Measurements from ENCODE around the gene YARS1.

YARS1 gene
- 122 to 675 (median 463) reads per million in 9 experiments for total RNA-seq

DNA sequence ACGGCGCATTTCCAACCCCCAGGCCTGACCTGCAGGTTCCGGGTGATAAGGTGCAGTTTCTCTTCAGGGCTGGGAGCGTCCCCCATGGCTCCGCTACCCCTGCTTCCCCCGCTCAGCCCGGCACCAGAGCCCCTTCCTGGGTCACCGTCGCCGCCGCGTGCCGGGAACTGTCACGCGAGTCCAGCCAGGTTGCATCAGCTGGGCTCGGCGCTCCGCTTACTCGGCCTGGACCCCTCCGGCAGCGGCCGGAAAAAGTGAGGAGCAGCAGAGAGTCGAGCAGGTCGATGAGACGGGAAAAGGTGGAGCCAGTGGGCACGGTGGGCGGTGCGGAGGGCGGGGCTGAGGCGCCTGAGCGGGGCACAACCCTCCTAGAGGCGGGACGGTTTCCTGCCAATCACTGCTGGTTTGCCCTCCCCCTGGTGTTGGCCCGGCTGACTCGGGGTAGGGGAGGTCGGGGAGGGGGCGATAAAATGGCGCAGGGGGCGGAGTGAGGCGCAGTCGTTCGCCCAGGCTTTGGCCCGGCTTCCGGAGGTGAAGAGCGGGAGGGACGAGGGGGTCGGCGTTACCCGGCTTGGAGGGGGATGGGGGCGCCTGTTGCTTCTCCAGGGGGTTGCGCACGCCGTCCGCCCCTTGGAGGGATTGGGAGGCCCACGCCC, at the start of gene YARS1, which contains the start of gene S100PBP:
Gene YARS1 (minus strand): TSS at position 200 of the 656 bp plus-strand sequence. CDS start 114 bp downstream, at position 86.
Gene S100PBP (plus strand): TSS at position 495 of the 656 bp plus-strand sequence. CDS start 8,447 bp downstream, outside the sequence.
- H3K4me3 Mint-ChIP-seq: peak within 1 kb of the TSS; percentile 86 to 95
- H3K36me3 Mint-ChIP-seq (ENCODE audit: insufficient read depth): peaks cover 15% of the 10 kb centered on the region
- DNase-seq (peak; percentile 99 to 100 (median 100)), ATAC-seq (replicated peaks) (peak; percentile 89)
- no peaks in the 10 kb centered on the region for H3K27me3 Mint-ChIP-seq
- peaks cover 38 to 59% of the 10 kb centered on the region in 2 donors for H3K4me1 Mint-ChIP-seq (ENCODE audit: low read depth in 2 of 2)
- no peaks in the 10 kb centered on the region for H3K9me3 Mint-ChIP-seq
- peak within 1 kb of the TSS; percentile 47 to 95 for H3K27ac Mint-ChIP-seq

GRCh38 chr1:32865639-32866405, 48.7 kb upstream of the YARS1 start:
- H3K36me3 Mint-ChIP-seq (ENCODE audit: insufficient read depth): peaks cover 10% of the 10 kb centered on the region
- H3K9me3 Mint-ChIP-seq: no peaks in the 10 kb centered on the region
- no peak overlapping the region for H3K4me3 Mint-ChIP-seq
- peaks cover 14 to 19% of the 10 kb centered on the region in 2 donors for H3K27me3 Mint-ChIP-seq
- H3K4me1 Mint-ChIP-seq (ENCODE audit: low read depth in 2 of 2): peaks cover 16 to 18% of the 10 kb centered on the region in 2 donors
- DNase-seq (no peak), ATAC-seq (replicated peaks) (no peak)
- peak overlapping the region in 1 of 2 donors; percentile 1 for H3K27ac Mint-ChIP-seq

DNA sequence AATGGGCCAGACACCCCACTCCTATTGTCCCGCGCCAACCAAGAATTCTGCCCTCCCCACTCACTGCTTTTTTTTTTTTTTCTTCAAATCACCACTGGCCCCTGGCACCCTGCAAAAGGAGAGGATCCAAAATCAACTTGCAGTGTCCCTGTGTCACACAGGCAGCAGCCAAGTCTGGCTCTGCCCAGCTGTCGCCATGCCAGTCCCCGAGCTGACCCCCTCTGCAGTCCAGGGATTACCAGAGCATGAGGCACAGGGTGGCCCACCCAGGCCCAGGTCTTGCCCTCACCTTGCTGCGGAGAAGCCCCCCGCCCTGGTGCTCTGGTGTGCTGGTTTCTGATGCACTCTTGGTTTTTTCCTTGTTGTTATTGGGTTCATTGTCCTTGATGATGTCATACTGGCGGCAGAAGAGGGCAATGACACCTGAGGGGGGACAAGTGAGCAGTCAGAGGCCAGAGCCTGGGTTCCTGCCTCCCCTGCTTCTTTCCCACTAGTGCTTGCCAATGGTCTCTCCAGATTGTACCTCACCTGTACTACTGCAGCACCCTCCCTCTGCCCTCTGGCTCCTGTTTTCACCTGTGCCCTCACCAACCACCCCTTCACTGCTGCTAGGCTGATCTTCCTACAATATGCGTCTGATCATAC, 47.3 kb upstream of the YARS1 start:
- H3K36me3 Mint-ChIP-seq (ENCODE audit: insufficient read depth): peaks cover 10% of the 10 kb centered on the region
- H3K27me3 Mint-ChIP-seq: peaks cover 6 to 9% of the 10 kb centered on the region in 2 donors
- ATAC-seq (replicated peaks) (no peak), DNase-seq (no peak)
- H3K27ac Mint-ChIP-seq: peak overlapping the region in 1 of 2 donors; percentile 72
- H3K9me3 Mint-ChIP-seq: no peaks in the 10 kb centered on the region
- peaks cover 10 to 11% of the 10 kb centered on the region in 2 donors for H3K4me1 Mint-ChIP-seq (ENCODE audit: low read depth in 2 of 2)
- H3K4me3 Mint-ChIP-seq: no peak overlapping the region

DNA sequence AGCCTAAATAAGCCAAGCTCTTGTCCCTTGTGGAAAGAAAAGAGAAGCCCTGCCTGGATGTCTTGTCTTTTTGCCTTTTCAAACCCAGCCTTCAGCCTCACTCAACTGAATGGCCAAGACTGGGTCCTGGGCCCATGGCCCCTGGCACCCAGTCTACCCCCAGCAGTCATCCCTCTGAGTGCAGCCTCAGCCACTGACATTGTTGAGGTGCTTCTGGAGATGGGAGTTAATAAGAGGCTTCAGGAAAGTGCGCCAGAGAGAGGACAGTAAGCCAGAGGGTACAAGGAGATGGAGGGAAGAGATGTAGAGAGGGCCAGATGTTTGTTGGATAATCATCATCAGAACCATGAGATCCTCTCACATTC, 46.7 kb upstream of the YARS1 start:
- no peaks in the 10 kb centered on the region for H3K9me3 Mint-ChIP-seq

GRCh38 chr1:32863218-32863880, 46.2 kb upstream of the YARS1 start:
- DNase-seq: no peak
- H3K36me3 Mint-ChIP-seq (ENCODE audit: insufficient read depth): peaks cover 10% of the 10 kb centered on the region
- H3K4me3 Mint-ChIP-seq: no peak overlapping the region
- H3K9me3 Mint-ChIP-seq: no peaks in the 10 kb centered on the region
- H3K27ac Mint-ChIP-seq: peak overlapping the region in 1 of 2 donors; percentile 72
- ATAC-seq (replicated peaks): no peak
- peaks cover 5 to 8% of the 10 kb centered on the region in 2 donors for H3K4me1 Mint-ChIP-seq (ENCODE audit: low read depth in 2 of 2)
- H3K27me3 Mint-ChIP-seq: no peaks in the 10 kb centered on the region

More for the DNA sequence above, 46.7 kb upstream of the YARS1 start:
- Mint-ChIP-seq H3K27ac (peak overlapping the region in 1 of 2 donors; percentile 72), H3K36me3 (ENCODE audit: insufficient read depth) (peaks cover 10% of the 10 kb centered on the region), H3K4me1 (ENCODE audit: low read depth in 2 of 2) (peaks cover 5 to 8% of the 10 kb centered on the region in 2 donors), H3K27me3 (peaks cover 0 to 3% of the 10 kb centered on the region in 2 donors), H3K4me3 (no peak overlapping the region)
- ATAC-seq (replicated peaks) (no peak), DNase-seq (no peak)

GRCh38 chr1:32861904-32862695, 44.9 kb upstream of the YARS1 start:
- peaks cover 5 to 8% of the 10 kb centered on the region in 2 donors for H3K4me1 Mint-ChIP-seq (ENCODE audit: low read depth in 2 of 2)
- H3K27ac Mint-ChIP-seq: peak overlapping the region in 1 of 2 donors; percentile 39
- peaks cover 12% of the 10 kb centered on the region for H3K36me3 Mint-ChIP-seq (ENCODE audit: insufficient read depth)
- no peaks in the 10 kb centered on the region for H3K27me3 Mint-ChIP-seq
- no peak for ATAC-seq (replicated peaks)
- H3K9me3 Mint-ChIP-seq: no peaks in the 10 kb centered on the region
- no peak overlapping the region for H3K4me3 Mint-ChIP-seq
- DNase-seq: no peak

- no peak for DNase-seq
- no peak for ATAC-seq (replicated peaks)
- peak overlapping the region in 1 of 2 donors; percentile 12 for H3K27ac Mint-ChIP-seq
- H3K4me1 Mint-ChIP-seq (ENCODE audit: low read depth in 2 of 2): peaks cover 5 to 8% of the 10 kb centered on the region in 2 donors
- no peak overlapping the region for H3K4me3 Mint-ChIP-seq
- H3K27me3 Mint-ChIP-seq: no peaks in the 10 kb centered on the region
- no peaks in the 10 kb centered on the region for H3K9me3 Mint-ChIP-seq
- peaks cover 28% of the 10 kb centered on the region for H3K36me3 Mint-ChIP-seq (ENCODE audit: insufficient read depth)
Observed at GRCh38 chr1:32860566-32860965, 43.4 kb upstream of the YARS1 start.

- H3K27me3 Mint-ChIP-seq: no peaks in the 10 kb centered on the region
- peaks cover 5 to 8% of the 10 kb centered on the region in 2 donors for H3K4me1 Mint-ChIP-seq (ENCODE audit: low read depth in 2 of 2)
- H3K4me3 Mint-ChIP-seq: no peak overlapping the region
- no peak for ATAC-seq (replicated peaks)
- H3K27ac Mint-ChIP-seq: peak overlapping the region in 1 of 2 donors; percentile 12
- no peak for DNase-seq
- peaks cover 34% of the 10 kb centered on the region for H3K36me3 Mint-ChIP-seq (ENCODE audit: insufficient read depth)
- no peaks in the 10 kb centered on the region for H3K9me3 Mint-ChIP-seq
Observed at GRCh38 chr1:32859915-32860314, 42.8 kb upstream of the YARS1 start.

- DNase-seq (no peak), ATAC-seq (replicated peaks) (no peak)
- no peak overlapping the region for H3K27ac Mint-ChIP-seq
- H3K36me3 Mint-ChIP-seq (ENCODE audit: insufficient read depth): peaks cover 41% of the 10 kb centered on the region
- no peak overlapping the region for H3K4me3 Mint-ChIP-seq
- H3K9me3 Mint-ChIP-seq: no peaks in the 10 kb centered on the region
- H3K4me1 Mint-ChIP-seq (ENCODE audit: low read depth in 2 of 2): peaks cover 5 to 13% of the 10 kb centered on the region in 2 donors
- H3K27me3 Mint-ChIP-seq: no peaks in the 10 kb centered on the region
Observed at GRCh38 chr1:32858791-32859190, 41.6 kb upstream of the YARS1 start.

DNA sequence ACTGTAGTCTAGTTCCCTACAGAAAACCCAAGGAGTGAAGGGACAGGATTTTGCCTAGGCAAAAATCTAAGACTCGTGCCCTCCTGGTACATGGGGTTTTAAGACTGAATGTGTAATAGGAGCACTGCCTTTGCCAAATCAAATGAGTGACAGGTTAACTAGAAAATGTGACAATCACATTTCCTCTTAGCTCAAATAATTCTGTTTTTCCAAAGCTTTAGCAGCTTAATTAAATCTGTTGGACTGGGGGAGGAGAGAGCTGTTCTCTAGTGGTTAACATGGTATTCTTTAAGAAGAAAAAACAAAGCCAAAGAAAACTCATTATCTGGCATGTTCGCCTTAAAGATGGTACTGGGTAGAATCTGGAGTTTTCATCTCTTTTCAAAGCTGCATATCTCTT, 41.0 kb upstream of the YARS1 start:
- no peaks in the 10 kb centered on the region for H3K27me3 Mint-ChIP-seq
- no peak for DNase-seq
- peaks cover 5 to 13% of the 10 kb centered on the region in 2 donors for H3K4me1 Mint-ChIP-seq (ENCODE audit: low read depth in 2 of 2)
- H3K4me3 Mint-ChIP-seq: no peak overlapping the region
- H3K9me3 Mint-ChIP-seq: no peaks in the 10 kb centered on the region
- H3K27ac Mint-ChIP-seq: no peak overlapping the region
- ATAC-seq (replicated peaks): no peak
- peaks cover 48% of the 10 kb centered on the region for H3K36me3 Mint-ChIP-seq (ENCODE audit: insufficient read depth)

DNA sequence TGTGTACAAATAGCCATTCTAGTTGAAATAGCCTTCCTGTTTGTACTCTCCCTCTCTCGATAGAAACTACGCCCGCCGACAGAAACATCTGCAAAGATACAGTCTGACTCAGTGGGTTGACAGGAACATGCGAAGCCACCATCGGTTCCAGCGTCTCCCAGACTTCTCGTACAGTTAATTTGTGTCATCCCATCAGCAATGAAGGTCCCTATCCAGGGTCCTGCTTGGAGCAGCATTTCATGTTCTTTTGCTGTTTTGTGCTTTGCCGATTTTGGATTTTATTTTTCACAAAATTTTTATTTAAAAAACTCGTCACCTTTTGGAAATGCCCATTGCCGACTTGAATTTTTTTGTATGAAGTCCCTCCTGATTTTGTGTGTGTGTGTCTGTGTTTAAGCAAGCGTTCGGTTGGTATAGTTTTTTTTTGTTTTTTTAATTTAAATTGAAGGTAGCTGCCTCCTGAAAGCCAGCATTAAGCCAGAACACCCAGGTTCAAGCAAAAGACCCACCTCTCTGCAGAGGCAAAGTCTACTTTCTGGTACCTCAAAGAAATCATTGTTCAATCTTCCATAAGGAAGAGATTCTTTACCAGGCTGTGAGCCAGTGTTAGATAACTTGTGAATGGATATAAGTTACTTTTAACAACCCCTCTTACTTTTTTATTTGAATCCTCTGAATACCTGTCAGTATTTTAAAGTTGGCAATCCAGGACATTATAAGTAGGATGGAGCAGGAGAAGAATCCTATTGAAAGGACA, 38.9 kb upstream of the YARS1 start:
- Mint-ChIP-seq H3K27me3 (no peaks in the 10 kb centered on the region), H3K4me3 (no peak overlapping the region), H3K9me3 (no peaks in the 10 kb centered on the region), H3K36me3 (ENCODE audit: insufficient read depth) (peaks cover 47% of the 10 kb centered on the region), H3K27ac (peak overlapping the region in 1 of 2 donors; percentile 12), H3K4me1 (ENCODE audit: low read depth in 2 of 2) (peaks cover 3 to 9% of the 10 kb centered on the region in 2 donors)
- DNase-seq: no peak
- ATAC-seq (replicated peaks): no peak

Data from effector memory CD8-positive, alpha-beta T cell (primary cell).